Smooth muscle cell (in vitro differentiated cells): Measurements from ENCODE around the gene SELENOI. TPM values are rescaled to one million over a fixed set of nuclear protein-coding genes. Genes with fewer than 3 reads are reported as not detected.

Experiments used
- DNase-seq: peaks from one replicate; lab custom pipeline; 2025; ENCODE audit not compliant: unreplicated experiment; lab: John Stamatoyannopoulos, UW
- H2AFZ ChIP-seq: fragments of 200-600 bp; sonication (generic); 2 replicates; pipeline ENCODE4 v1.6.0; 2016; ENCODE audit warnings: antibody characterized with exemption, low read depth, mild to moderate bottlenecking
- H3F3A ChIP-seq: fragments of 200-600 bp; sonication (generic); 2 replicates; pipeline ENCODE4 v1.6.0; 2017; ENCODE audit warnings: antibody characterized with exemption, low read depth
- H3K27ac ChIP-seq: fragments of 200-600 bp; sonication (generic); 2 replicates; pipeline ENCODE4 v1.5.1; 2016; ENCODE audit warnings: low read depth, mild to moderate bottlenecking
- H3K27me3 ChIP-seq: fragments of 200-600 bp; sonication (generic); 2 replicates; pipeline ENCODE4 v1.6.1; 2016; ENCODE audit warnings: low read depth, mild to moderate bottlenecking
- H3K36me3 ChIP-seq: fragments of 200-600 bp; sonication (generic); 2 replicates; pipeline ENCODE4 v1.5.1; 2016; ENCODE audit warnings: low read depth
- H3K4me1 ChIP-seq: fragments of 200-600 bp; sonication (generic); 2 replicates; pipeline ENCODE4 v1.5.1; 2016; ENCODE audit warnings: low read depth
- H3K4me2 ChIP-seq: fragments of 200-600 bp; sonication (generic); 2 replicates; pipeline ENCODE4 v1.6.0; 2016; ENCODE audit warnings: mild to moderate bottlenecking
- H3K4me3 ChIP-seq: fragments of 200-600 bp; sonication (generic); 2 replicates; pipeline ENCODE4 v1.5.1; 2016; ENCODE audit warnings: mild to moderate bottlenecking
- H3K79me2 ChIP-seq: fragments of 200-600 bp; sonication (generic); 2 replicates; pipeline ENCODE4 v1.6.0; 2016; ENCODE audit warnings: low read depth, mild to moderate bottlenecking
- H3K9ac ChIP-seq: fragments of 200-600 bp; sonication (generic); 2 replicates; pipeline ENCODE4 v1.6.0; 2016; ENCODE audit warnings: low read depth
- H3K9me3 ChIP-seq: fragments of 200-600 bp; sonication (generic); replicated peaks from 2 replicates; pipeline ENCODE4 v1.5.1; 2016; ENCODE audit warnings: low read depth
- H4K20me1 ChIP-seq: fragments of 200-600 bp; sonication (generic); 2 replicates; pipeline ENCODE4 v1.6.0; 2016; ENCODE audit warnings: low read depth
- CTCF ChIP-seq: fragments of 200-600 bp; sonication (generic); IDR thresholded peaks from 2 replicates; pipeline ENCODE4 v1.5.1; 2017; ENCODE audit warnings: borderline replicate concordance, mild to moderate bottlenecking, antibody characterized with exemption; ENCODE audit not compliant: insufficient read depth, poor library complexity, severe bottlenecking
- WGBS: methylation state at CpG from one replicate; pipeline ENCODE4 v1.1.7; 2016; ENCODE audit warnings: low lambda C conversion rate; 5-methylcytosine and 5-hydroxymethylcytosine counted together
- polyA plus RNA-seq: library from polyadenylated mRNA; unstranded; fragments of >200 nt; fragmentation: Nextera tagmentation; extraction: Ambion mirVana; gene quantifications from 2 replicates; pipeline ENCODE4 v1.2.1, GENCODE V29; 2016
- total RNA-seq: library from RNA; depleted of rRNA; stranded (reverse); fragments of >200 nt; gene quantifications from 2 replicates; pipeline ENCODE4 v1.2.3, GENCODE V29; 2014

Gene SELENOI
- total and polyA plus RNA-seq, 2 experiments from 2014 or later: 3.3 to 26.3 TPM

- WGBS: under 1% methylated on average over 27 of the region's 28 CpGs
- Histone ChIP-seq H3F3A (no peaks in the 10 kb centered on the region), H3K9me3 (no peaks in the 10 kb centered on the region), H3K4me1 (peaks cover 25% of the 10 kb centered on the region), H3K79me2 (peaks cover 70% of the 10 kb centered on the region), H3K27me3 (no peaks in the 10 kb centered on the region), H3K4me2 (peak within 1 kb of the TSS; percentile 99), H3K9ac (peak within 1 kb of the TSS; percentile 89), H3K27ac (peak within 1 kb of the TSS; percentile 91), H4K20me1 (peaks cover 37% of the 10 kb centered on the region), H3K36me3 (no peaks in the 10 kb centered on the region), H2AFZ (peak within 1 kb of the TSS; percentile 88), H3K4me3 (peak within 1 kb of the TSS; percentile 96)
- DNase-seq: peak; percentile 42
- no peak for TF ChIP-seq CTCF
Measured at GRCh38 chr2:26346454-26347053, 611 bp downstream of the SELENOI start, which contains the start of gene ADGRF3. Gene ADGRF3 (minus strand): TSS chr2:26346789. CDS start chr2:26346234, 555 bp downstream.

GRCh38 chr2:26347286-26347865 lies 1.4 kb downstream of the SELENOI start:
- no peak for TF ChIP-seq CTCF
- Histone ChIP-seq H3K9ac (peak overlapping the region; percentile 88), H3K27me3 (no peaks in the 10 kb centered on the region), H3K79me2 (peaks cover 79% of the 10 kb centered on the region), H3K27ac (peak overlapping the region; percentile 91), H3K4me2 (peak overlapping the region; percentile 99), H3K4me1 (peaks cover 25% of the 10 kb centered on the region), H2AFZ (no peak overlapping the region), H3K9me3 (no peaks in the 10 kb centered on the region), H3K36me3 (no peaks in the 10 kb centered on the region), H4K20me1 (peaks cover 44% of the 10 kb centered on the region), H3F3A (peaks cover 4% of the 10 kb centered on the region), H3K4me3 (peak overlapping the region; percentile 96)
- no peak for DNase-seq
- 34% methylated on average over 5 of the region's 5 CpGs for WGBS

- no peaks in the 10 kb centered on the region for H3K36me3 ChIP-seq
- no peak overlapping the region for H3K27ac ChIP-seq
- H3F3A ChIP-seq: peaks cover 11% of the 10 kb centered on the region
Measured at GRCh38 chr2:26349690-26350089, 3.7 kb downstream of the SELENOI start.

More at GRCh38 chr2:26349690-26350089, 3.7 kb downstream of the SELENOI start:
- Histone ChIP-seq H3K79me2 (peaks cover 92% of the 10 kb centered on the region), H4K20me1 (peaks cover 46% of the 10 kb centered on the region), H3K9ac (no peak overlapping the region), H3K9me3 (no peaks in the 10 kb centered on the region), H2AFZ (no peak overlapping the region), H3K4me1 (peaks cover 19% of the 10 kb centered on the region), H3K4me3 (no peak overlapping the region), H3K4me2 (no peak overlapping the region), H3K27me3 (no peaks in the 10 kb centered on the region)
- no peak for DNase-seq
- 87% methylated on average over 3 of the region's 3 CpGs for WGBS
- no peak for TF ChIP-seq CTCF
